HG03469 (cell line): Measurements from ENCODE around the gene ESAM.

Experiments
- ATAC-seq: cut with Tn5 transposase; IDR thresholded peaks from one replicate; pipeline ENCODE4 v1.9.1; 2021; ENCODE audit warnings: mild to moderate bottlenecking, moderate library complexity, moderate number of reproducible peaks; ENCODE audit not compliant: unreplicated experiment

ESAM gene

DNA sequence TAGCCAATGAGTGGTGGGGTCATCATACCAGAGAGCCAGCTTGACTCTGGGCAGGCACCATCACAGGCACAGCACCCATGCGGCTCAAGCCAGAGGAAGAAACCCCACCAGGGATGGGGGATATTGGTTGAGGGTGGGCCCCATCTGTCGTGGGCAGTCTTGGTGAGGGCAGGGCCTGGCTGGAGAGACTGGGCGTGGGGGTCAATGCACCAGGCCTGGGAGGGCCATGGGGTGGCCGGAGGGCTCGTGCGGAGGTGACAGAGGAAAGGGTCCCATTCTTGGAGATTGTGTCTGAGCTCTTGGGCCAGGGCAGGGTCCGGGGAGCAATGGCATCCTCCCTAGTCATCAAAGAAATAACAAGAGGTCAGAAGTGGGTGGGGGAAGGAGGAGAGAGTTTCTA, 8.5 kb downstream of the ESAM start:
- no peak for ATAC-seq

DNA sequence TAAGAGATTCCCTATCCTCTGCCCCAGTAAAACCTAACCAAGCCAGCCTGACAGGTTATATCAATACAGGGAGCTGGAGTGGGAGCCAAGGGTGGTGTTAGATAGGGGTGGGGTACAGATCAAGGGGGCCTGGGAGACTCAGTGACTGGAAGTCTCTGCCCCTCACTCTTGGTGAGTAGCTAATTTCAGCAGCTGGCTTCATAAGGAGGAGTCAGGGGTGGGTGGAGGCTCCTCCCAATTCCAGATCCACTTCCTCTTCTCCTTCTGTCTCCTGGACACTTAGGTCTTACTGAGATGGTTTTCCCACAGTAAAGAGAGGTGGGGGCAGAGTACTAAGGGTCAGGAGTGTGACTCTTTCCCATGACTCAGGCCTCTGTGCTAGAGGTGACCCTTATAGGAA, 8.9 kb downstream of the ESAM start:
- no peak for ATAC-seq

DNA sequence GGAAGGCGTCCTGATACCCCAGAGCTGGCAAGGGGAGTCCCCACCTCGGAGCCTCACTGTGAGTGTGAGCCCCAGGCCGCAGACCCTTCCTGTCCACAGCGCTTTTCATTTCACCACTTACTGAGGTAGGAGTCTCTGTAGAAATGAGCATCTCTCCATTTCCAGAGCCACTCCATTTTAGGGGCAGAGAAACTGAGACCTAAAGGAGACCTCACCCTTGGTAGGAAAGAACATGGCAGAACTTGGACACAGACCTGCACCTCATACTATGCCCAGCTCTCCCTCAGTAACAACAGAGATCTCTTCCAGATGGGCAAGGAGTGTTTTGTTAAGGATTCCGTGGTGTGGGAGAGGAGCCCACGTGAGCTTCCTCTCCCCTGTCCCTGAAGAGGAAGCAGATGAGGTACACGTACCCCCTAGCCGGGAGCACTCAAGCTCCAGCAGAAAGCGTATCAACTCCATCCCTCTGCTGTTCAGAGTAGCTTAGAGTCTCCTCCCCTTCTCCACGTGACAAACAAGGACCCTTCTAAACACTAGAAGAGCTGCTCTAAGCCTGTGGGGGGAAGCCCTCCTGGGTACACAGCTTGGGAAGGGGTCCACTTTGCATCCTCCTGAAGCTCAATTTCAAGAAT, 9.5 kb downstream of the ESAM start:
- no peak for ATAC-seq

DNA sequence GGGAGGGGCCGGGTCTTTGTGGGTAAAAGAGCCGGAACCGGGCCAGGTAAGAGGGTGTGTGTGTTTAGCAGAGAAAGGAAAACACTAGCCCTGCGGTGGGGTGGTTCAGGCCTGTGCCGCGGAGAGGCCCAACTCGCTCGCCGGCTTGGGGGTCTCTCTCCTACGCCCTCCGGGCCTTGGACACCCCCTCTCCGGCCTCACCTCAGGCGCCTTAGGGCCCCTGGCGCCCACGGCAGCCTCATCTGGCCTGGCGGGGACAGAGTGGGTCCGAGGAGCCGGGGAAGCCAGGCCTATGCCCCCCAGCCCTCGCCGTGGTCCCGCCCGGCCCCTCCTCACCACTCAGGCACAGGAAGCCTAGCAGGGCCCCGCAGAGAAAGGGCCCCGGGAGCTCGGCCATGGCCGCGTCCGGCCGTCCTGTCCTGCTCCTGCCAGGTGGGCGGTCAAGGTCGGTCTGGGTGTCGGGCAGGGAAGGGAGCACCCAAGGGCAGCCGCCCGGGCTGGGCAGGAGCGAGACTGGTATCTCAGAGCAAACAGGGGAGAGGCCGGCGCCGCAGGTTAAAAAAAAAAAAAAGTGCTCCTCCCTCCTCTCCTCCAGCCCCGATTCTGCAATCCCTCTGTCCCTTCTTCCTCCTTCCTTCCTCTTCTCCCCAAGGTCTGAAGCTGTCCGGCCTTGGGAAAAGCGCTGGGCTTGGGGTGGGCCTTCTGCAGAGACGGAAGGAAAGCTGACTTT, 10.2 kb downstream of the ESAM start, which contains the start of gene VSIG2:
Gene VSIG2, minus strand, starts transcription at position 515 of the 730 bp plus-strand sequence. Its CDS starts 118 bp downstream, at position 397.
- no peak for ATAC-seq

DNA sequence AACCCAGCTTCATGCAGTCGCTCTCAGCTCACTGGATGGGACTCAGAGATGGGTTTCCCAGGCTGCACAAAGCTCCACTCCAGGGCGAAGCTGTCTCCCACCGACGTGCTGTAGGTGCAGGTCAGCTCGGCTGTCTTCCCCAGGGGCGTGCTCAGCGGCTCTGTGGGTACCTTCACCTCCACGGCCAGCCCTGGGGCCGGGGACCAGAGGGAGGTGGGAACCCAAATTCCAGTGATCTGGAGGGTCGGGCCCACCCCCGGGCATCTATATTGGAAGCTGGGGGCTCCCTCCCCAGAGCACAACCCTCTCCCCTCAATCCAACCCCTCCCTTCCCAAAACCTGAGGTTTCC, 10.7 kb downstream of the ESAM start:
- no peak for ATAC-seq

DNA sequence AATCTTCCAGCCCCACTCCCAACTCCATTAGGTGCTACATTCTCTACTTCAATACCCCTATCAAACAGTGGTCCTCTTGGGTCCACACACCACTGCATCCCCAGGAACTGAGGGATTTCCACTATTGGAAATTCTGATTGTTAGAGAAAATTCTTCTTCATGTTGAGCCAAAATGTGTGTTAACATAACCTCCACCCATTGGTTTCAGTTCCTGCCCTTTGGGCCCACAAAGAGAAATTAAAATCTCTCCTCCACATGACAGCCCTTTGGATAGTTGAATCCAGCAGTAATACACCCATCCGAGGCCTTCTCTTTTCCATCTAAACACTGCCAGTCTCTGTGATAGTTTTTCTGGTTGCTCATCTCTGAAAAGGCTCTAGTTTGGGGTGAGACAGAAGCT, 12.2 kb downstream of the ESAM start:
- ATAC-seq: no peak

DNA sequence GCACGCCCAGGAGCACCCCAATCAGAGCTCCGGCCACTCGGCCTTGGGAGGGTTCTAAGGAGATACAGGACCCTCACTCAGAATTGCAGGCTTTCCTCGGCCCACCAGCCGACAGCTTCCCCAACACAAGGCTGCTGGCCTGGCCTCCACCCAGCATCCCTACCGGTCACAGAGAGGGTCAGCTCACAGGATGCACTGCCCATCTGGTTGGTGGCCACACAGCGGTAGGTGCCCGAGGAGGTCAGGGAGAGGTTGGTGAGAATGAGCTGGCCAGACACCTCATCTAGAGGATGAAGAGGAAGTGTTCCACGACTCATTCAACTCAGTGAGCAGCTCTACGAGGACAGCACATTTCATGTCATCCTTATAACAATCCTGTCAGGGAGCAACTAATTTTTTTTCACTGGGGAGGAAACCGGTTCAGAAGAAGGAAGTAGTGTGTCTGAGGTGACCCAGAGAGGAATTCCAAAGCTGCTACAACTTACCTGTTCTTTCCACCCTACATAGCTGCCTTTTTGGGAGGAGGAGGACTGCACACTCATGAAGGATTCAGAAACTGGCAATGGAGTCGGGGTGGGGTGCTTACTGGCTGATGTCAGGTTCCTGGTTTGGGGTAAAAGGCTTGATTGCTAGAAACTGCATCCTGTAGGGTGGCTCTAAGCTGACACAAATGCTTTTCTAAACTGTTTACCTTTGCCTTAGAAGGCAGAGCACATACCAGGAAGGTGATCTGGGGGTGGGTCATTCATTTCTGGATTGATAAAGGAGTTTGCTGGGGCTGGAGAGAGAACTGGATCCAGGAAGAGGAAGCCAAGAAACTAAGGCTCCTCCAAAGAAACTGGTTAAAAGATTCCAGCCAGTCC, 13.4 kb downstream of the ESAM start:
- ATAC-seq: no peak

DNA sequence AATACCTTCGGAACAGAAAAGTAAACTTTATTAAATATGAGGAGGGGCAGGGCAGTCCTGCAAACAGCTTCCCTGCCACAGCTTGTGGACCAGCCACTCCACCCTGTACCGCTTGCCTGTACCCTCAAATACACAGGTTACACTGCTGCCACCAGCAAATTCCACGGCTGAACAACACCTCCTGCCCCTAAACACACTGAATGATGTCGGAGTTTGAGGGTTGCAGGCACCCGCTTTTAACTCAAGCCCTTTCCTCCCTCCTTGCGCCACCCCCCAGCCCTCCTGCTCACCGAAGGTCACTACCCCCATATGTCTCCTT, 14.0 kb downstream of the ESAM start:
- ATAC-seq: no peak

DNA sequence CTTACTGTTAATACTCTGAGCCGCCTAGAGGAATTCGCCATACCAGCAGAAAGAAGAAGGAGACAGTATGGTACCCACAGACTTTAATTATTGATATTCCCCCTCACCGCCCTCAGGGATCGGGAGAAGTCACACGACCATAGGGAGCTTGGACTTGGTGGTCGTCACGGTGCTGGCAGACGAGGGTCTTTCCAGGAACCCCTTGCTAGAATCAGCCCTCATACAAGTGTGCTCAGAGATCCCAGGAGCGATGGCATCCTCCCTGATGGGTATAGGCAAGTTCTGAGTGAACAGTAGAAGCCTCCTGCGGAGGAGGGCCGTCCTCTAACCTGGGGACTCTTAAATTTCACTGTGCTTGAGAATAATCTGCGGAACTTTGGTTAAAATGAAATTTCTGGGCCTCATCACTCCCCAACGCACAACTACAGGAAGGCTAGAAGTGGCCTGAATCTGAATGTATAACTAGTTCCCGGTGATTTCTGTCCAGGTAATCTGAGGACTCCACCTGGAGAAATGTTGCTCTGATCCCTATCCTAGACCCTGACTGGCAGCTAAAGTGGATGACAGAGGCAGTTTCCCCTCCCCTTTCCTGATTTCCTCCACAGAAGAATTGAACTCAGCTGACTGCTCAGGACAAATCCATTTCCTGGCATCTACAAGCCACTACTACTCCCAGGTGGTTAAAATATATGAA, 14.5 kb downstream of the ESAM start:
- ATAC-seq: no peak

DNA sequence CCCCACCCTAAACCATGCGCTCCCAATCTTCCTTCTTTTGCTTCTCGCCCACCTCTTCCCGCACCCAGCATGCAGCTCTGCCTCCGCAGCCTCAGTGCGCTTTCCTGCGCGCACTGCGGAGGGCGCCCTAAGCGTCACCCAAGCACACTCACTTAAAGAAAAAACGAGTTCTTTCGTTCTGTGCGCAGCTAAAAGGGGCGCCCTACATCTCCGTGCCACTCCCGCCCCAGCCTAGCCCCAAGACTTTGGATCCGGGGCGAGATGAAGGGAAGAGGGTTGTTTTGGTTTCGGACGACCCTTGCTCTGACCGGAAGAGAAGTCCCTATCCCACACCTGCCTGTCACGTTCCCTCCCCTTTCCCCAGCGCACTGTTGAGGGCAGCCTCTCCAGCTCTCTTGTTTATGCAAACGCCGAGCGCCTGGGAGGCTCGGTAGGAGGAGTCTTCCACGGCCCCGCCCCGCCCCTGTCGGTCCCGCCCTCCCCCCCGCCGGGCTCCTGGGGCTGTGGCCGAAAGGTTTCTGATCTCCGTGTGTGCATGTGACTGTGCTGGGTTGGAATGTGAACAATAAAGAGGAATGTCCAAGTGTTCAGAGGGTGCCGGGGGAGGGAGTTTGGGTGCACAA, 15.4 kb downstream of the ESAM start:
- peak; percentile 70 for ATAC-seq

DNA sequence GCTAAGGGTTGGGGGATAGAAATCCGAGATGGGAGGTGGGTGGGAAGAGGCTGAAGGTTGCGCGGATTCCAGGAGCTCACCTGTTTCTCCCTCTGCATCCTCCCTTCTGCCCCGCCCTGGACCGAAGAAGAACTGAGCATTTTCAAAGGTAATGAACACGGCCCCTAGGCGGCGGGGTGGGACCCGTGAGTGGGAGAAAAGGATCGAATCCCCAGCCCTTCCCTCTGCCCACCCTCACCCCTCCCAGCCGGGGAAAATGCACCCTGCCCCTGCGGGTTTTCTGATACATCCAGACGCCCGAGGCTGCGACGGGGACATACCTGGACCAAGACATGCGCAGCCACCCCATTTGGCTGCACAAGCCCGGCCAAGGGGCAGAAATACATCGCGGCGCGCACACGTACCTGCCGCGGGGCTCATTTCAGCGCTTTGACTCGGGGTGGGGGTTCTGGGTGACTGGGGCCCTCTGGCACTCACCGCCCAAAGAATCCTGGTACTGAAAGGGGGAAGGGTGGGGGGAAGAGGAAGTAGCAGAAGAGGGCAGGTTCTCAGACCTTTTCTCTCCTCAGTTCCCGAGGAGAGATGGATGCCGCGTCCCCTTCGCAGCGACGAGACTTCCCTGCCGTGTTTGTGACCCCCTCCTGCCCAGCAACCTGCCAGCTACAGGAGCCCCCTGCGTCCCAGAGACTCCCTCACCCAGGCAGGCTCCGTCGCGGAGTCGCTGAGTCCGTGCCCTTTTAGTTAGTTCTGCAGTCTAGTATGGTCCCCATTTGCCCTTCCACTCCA, 16.1 kb downstream of the ESAM start:
- no peak for ATAC-seq

DNA sequence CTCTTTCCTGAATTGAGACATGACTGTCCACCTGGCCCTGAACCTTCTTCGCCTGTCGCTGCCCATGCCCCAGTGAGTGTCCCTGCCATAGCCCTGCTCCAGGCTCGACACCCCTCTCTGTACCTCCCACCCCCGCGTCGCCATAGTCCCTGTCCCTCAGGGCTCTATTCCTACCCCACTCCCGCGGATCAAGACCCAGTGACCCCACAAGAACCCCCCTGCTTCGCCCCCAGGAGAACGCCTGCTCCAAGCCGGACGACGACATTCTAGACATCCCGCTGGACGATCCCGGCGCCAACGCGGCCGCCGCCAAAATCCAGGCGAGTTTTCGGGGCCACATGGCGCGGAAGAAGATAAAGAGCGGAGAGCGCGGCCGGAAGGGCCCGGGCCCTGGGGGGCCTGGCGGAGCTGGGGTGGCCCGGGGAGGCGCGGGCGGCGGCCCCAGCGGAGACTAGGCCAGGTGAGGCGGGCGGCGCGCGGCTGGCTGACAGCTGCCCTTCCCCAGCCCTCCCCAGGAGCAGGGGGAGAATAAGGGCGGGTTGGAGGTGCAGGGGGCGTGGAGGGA, 16.7 kb downstream of the ESAM start:
- no peak for ATAC-seq

DNA sequence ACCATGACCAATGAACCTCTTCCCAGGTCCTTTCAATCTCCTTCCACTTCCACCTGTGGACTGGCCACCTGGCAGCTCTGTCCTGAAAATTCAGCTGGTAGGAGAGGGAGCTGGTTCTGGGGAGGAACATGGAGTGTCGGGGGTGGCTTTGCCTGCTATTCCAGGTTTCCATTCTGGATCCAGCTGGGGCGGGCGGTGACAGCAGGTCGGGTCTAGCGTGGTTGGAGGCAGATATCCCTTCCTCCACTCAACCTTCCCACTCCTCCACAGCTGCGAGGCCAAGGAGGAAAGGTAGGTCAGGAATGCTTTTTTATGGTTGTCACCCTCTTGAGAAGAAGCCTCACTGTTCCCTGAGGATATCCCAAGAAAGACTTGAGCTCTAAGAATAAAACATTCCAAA, 19.0 kb downstream of the ESAM start:
- ATAC-seq: no peak

DNA sequence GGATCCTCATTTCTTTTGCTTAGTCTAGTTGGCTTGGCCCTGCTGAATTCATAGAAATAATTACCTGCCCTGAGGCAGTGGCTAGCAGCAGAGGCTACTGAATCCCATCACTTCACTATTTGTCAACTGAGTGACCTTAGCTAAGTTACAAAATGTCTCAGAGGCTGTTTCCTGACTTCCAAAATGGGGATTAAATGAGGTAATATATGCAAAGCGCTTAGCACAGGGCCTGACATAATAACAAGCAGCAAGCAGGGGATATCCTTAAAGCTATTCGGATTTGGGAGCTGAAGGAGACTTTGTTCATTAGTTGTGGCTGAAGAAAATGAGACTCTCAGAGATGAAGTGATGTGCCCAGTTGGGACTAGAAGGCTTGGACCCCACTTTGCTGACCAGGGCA, 19.5 kb downstream of the ESAM start:
- no peak for ATAC-seq

DNA sequence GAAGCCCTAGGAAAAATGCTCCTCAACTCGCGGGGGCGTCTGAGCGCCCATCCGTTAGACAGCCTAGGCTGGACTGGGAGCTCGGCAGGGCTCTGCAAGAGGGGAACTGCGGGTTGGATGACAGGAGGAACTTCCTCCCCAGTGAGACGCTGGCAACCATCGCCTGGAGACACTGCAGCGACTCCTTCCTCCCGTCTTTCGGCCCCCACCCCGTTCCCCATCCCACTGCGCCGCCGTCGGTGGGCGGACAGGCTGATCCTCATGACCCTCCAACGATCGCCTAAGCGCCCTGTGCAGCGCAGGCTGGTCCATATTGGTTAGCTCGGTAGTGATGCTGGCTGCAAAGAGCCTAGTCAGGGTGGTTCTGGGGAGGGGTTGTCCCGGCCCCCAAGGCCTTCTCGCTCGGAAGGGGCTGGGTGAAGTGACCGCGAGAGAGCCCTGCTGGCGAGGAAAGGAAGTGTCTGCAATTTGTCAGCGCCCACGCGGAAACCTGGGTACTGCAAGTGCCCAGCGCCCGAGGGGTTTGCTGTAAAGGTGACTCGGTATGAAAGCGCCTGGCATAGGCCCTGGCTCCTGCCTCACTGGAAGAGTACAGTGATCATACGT, 21.7 kb downstream of the ESAM start:
- peak; percentile 42 for ATAC-seq

DNA sequence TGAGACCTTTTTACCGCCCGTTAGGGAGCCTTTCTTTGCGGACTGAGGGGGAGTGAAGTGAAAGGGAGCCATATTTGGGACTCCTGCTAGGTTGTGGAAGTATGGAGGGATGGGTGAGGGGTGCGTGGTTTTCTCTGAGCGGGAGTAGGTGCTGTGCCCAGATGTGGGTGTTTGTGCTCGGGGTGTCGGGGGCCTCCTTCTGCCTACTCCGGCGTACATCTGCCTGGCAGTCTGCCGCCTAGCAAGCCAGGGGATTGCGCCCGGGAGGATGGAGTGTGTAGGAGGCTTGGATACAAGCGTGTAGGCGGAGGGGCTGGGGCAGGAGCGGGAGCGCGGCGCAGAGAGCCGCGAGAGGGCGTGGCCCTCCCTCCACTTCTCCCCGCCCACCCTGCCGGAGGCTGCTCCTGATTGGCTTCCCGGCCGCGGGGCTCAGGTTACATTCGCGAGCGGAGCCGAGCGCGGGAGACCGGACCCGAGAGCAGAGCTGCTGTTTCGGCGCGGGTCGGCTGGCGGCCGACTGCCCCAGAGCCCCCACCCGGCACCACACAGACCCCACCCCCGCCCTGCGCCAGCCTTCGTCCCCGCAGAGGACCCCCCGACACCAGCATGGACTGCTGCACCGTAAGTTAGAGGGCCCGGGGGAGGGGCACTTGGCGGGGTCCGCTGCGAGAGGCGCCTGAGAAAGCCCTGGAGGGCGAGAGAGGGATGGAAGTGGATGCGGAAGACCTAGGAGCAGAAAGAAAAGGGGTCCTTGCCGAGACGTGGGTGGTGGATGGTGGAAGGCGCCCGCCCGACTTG, 22.4 kb downstream of the ESAM start, which contains the start of gene NRGN:
Gene NRGN, plus strand, starts transcription at position 464 of the 798 bp plus-strand sequence. Its CDS starts 143 bp downstream, at position 607.
- peak; percentile 89 for ATAC-seq

DNA sequence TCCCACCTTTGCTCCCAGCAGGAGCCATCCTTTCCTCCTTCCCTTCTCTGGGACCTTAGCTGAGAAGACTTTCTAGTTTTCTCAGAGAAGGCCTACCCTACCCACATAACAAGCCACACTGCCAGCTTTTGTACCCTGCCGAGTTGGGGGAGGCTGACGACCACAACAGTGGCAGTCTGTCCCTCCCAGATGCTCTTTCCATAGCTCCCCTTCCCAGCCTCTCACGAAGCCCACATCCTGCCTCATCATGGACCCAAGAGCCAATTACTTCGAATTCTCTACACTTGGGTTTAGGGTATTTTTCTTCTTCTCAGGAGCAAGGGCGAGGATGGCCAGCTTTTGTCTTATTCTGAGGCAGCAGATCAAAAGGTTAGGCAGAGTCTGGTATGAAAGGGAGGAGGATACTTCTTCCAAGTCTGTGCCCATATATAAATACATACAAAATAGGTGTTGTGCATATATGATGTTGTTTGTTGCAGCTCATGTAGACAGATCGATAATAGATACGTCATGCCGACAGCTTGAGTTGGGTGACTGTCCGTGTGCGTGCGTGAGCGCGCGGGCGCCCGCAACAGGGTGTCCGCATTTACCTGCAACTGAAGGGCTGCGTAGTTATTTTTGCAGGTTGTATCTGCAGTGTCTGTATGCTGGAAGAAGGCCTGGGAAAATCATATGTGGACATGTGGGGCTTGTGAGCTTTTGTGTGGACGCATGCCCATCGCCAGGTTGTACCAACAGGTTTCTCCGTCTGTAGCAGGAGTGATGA, 23.2 kb downstream of the ESAM start:
- no peak for ATAC-seq
